ENCODE data around the gene LCN15.

DNA sequence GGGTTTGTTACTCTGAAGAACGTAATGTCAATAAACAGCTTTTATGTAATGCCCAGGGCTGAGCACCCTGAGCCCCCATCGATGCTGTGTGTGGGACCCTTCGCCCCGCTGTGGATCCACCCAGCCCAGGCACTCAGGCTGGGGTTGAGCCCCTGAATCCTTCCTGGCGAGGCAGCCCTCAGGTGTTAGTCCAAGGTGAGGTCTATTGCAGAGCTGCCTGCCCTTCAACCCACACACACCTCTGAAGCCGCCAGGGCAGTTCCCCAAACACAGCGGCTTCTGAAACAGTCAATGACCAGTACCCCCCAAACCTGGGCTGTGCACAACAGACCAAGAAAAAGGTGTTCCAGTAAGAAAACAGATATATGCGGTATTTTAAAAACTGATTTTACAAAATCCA lies 40.3 kb downstream of the LCN15 start:
- TF ChIP-seq, protein P1, sequence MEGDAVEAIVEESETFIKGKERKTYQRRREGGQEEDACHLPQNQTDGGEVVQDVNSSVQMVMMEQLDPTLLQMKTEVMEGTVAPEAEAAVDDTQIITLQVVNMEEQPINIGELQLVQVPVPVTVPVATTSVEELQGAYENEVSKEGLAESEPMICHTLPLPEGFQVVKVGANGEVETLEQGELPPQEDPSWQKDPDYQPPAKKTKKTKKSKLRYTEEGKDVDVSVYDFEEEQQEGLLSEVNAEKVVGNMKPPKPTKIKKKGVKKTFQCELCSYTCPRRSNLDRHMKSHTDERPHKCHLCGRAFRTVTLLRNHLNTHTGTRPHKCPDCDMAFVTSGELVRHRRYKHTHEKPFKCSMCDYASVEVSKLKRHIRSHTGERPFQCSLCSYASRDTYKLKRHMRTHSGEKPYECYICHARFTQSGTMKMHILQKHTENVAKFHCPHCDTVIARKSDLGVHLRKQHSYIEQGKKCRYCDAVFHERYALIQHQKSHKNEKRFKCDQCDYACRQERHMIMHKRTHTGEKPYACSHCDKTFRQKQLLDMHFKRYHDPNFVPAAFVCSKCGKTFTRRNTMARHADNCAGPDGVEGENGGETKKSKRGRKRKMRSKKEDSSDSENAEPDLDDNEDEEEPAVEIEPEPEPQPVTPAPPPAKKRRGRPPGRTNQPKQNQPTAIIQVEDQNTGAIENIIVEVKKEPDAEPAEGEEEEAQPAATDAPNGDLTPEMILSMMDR (IDR thresholded peaks at IDR 0.05; ENCODE audit: low read depth, low read length, missing input control), result no peak
- TF ChIP-seq RAD21 (IDR thresholded peaks at IDR 0.05), result no peak
- no peak for TF ChIP-seq YY1 (IDR thresholded peaks at IDR 0.05)
- no peak for TF ChIP-seq TAF1 (conservative IDR thresholded peaks at IDR 0.05)
- no peak for TF ChIP-seq SP1 (IDR thresholded peaks at IDR 0.05)
- TF ChIP-seq, protein P2, sequence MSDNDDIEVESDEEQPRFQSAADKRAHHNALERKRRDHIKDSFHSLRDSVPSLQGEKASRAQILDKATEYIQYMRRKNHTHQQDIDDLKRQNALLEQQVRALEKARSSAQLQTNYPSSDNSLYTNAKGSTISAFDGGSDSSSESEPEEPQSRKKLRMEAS (IDR thresholded peaks at IDR 0.05), result no peak
- no peak for TF ChIP-seq RXRA (IDR thresholded peaks at IDR 0.05)
- TF ChIP-seq EGR1 (IDR thresholded peaks at IDR 0.05; ENCODE audit: low read depth in 2 of 2), result no peak
- no peak for TF ChIP-seq ZBTB33 (IDR thresholded peaks at IDR 0.05)
- TF ChIP-seq FOXA1 (IDR thresholded peaks at IDR 0.05), result no peak
- TF ChIP-seq, protein P3, sequence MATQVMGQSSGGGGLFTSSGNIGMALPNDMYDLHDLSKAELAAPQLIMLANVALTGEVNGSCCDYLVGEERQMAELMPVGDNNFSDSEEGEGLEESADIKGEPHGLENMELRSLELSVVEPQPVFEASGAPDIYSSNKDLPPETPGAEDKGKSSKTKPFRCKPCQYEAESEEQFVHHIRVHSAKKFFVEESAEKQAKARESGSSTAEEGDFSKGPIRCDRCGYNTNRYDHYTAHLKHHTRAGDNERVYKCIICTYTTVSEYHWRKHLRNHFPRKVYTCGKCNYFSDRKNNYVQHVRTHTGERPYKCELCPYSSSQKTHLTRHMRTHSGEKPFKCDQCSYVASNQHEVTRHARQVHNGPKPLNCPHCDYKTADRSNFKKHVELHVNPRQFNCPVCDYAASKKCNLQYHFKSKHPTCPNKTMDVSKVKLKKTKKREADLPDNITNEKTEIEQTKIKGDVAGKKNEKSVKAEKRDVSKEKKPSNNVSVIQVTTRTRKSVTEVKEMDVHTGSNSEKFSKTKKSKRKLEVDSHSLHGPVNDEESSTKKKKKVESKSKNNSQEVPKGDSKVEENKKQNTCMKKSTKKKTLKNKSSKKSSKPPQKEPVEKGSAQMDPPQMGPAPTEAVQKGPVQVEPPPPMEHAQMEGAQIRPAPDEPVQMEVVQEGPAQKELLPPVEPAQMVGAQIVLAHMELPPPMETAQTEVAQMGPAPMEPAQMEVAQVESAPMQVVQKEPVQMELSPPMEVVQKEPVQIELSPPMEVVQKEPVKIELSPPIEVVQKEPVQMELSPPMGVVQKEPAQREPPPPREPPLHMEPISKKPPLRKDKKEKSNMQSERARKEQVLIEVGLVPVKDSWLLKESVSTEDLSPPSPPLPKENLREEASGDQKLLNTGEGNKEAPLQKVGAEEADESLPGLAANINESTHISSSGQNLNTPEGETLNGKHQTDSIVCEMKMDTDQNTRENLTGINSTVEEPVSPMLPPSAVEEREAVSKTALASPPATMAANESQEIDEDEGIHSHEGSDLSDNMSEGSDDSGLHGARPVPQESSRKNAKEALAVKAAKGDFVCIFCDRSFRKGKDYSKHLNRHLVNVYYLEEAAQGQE (IDR thresholded peaks at IDR 0.05), result no peak
- TF ChIP-seq NR2F2 (IDR thresholded peaks at IDR 0.05), result no peak

Measured in liver (tissue), 3 donors.